Neutrophil (primary cell): Measurements from ENCODE around the gene MOV10L1.

ENCODE experiments used
- H3K27ac ChIP-seq: fragments of 200-600 bp; sonication (generic); 2 replicates; pipeline ENCODE4 v1.5.1; 2016; ENCODE audit warnings: mild to moderate bottlenecking, moderate library complexity
- H3K27me3 ChIP-seq: fragments of 200-600 bp; sonication (generic); 2 replicates; pipeline ENCODE4 v1.6.0; 2016; ENCODE audit warnings: mild to moderate bottlenecking
- H3K36me3 ChIP-seq: fragments of 200-600 bp; sonication (generic); 2 replicates; pipeline ENCODE4 v1.5.1; 2017
- H3K4me1 ChIP-seq, 2 experiments: fragments of 200-600 bp in 1 of 2; sonication (generic) in 1 of 2; 1 replicate in 1 of 2; 2 replicates in 1 of 2; pipeline versions ENCODE4 v1.5.1 to v1.6.1; 2013 to 2016; ENCODE audit warnings: low read depth in 1 of 2, low read length in 1 of 2, mild to moderate bottlenecking in 1 of 2, moderate library complexity in 1 of 2; ENCODE audit not compliant: control insufficient read depth in 1 of 2, insufficient read depth in 1 of 2
- H3K4me3 ChIP-seq, 2 experiments: fragments of 200-600 bp in 1 of 2; sonication (generic) in 1 of 2; 1 replicate in 1 of 2; 2 replicates in 1 of 2; pipeline ENCODE4 v1.5.1; 2013 to 2016; ENCODE audit warnings: low read depth in 1 of 2, low read length in 1 of 2, mild to moderate bottlenecking in 1 of 2, moderate library complexity in 1 of 2
- H3K9me3 ChIP-seq: fragments of 200-600 bp; sonication (generic); 2 replicates; pipeline ENCODE4 v1.5.1; 2016
- CTCF ChIP-seq: fragments of 200-600 bp; sonication (generic); IDR thresholded peaks from 2 replicates; pipeline ENCODE4 v1.5.1; 2016; ENCODE audit warnings: antibody characterized with exemption

The MOV10L1 gene

GRCh38 chr22:50089682-50090411 is at the start of gene MOV10L1:
MOV10L1 (plus strand) TSS chr22:50090006; CDS start chr22:50090089, 83 bp downstream.
- H3K36me3 ChIP-seq: no peaks in the 10 kb centered on the region
- peak within 1 kb of the TSS in 1 of 2 experiments; percentile 35 for H3K4me3 ChIP-seq
- H3K9me3 ChIP-seq: peaks cover 11% of the 10 kb centered on the region
- no peak within 1 kb of the TSS for H3K27ac ChIP-seq
- peaks cover 0 to 4% of the 10 kb centered on the region in 2 experiments for H3K4me1 ChIP-seq
- TF ChIP-seq CTCF: no peak
- H3K27me3 ChIP-seq: no peaks in the 10 kb centered on the region

GRCh38 chr22:50040717-50041116 is 49.1 kb upstream of the MOV10L1 start:
- H3K4me3 ChIP-seq: no peak overlapping the region
- no peak overlapping the region for H3K27ac ChIP-seq
- H3K4me1 ChIP-seq: no peaks in the 10 kb centered on the region
- peaks cover 52% of the 10 kb centered on the region for H3K27me3 ChIP-seq
- H3K9me3 ChIP-seq: no peaks in the 10 kb centered on the region
- no peaks in the 10 kb centered on the region for H3K36me3 ChIP-seq
- no peak for TF ChIP-seq CTCF

GRCh38 chr22:50041361-50042065 is 48.3 kb upstream of the MOV10L1 start:
- peaks cover 51% of the 10 kb centered on the region for H3K27me3 ChIP-seq
- TF ChIP-seq CTCF: no peak
- H3K9me3 ChIP-seq: no peaks in the 10 kb centered on the region
- no peaks in the 10 kb centered on the region for H3K36me3 ChIP-seq
- no peak overlapping the region for H3K27ac ChIP-seq
- H3K4me3 ChIP-seq: no peak overlapping the region
- H3K4me1 ChIP-seq: no peaks in the 10 kb centered on the region

- peaks cover 42% of the 10 kb centered on the region for H3K27me3 ChIP-seq
- H3K36me3 ChIP-seq: no peaks in the 10 kb centered on the region
- no peak overlapping the region for H3K27ac ChIP-seq
- no peak overlapping the region for H3K4me3 ChIP-seq
- TF ChIP-seq CTCF: no peak
- H3K9me3 ChIP-seq: no peaks in the 10 kb centered on the region
- no peaks in the 10 kb centered on the region for H3K4me1 ChIP-seq
Observed at GRCh38 chr22:50044485-50045118, 45.2 kb upstream of the MOV10L1 start.

- Histone ChIP-seq H3K27ac (no peak overlapping the region), H3K9me3 (no peaks in the 10 kb centered on the region), H3K4me3 (no peak overlapping the region), H3K27me3 (peaks cover 42% of the 10 kb centered on the region), H3K36me3 (no peaks in the 10 kb centered on the region), H3K4me1 (no peaks in the 10 kb centered on the region)
- TF ChIP-seq CTCF: no peak
Observed at GRCh38 chr22:50045211-50046018, 44.4 kb upstream of the MOV10L1 start.
